ENCODE data around the gene ADAM15. TPM values are rescaled to one million over a fixed set of nuclear protein-coding genes. Genes with fewer than 3 reads are reported as not detected.

Gene ADAM15
- total RNA-seq, 1 donor from 2014 or later, result 11.3 TPM

- Mint-ChIP-seq H3K36me3 (ENCODE audit: low read depth) (peaks cover 17% of the 10 kb centered on the region), H3K4me3 (no peak overlapping the region), H3K4me1 (peaks cover 88% of the 10 kb centered on the region), H3K9me3 (no peaks in the 10 kb centered on the region), H3K27me3 (no peaks in the 10 kb centered on the region), H3K27ac (peak overlapping the region; percentile 46)
- ATAC-seq (ENCODE audit: low read depth) (no peak), DNase-seq (no peak)
- ChIA-PET POLR2A (interaction anchor here (4.6 kb wide), 1 partner anchor 12 kb away, joined by 24 read pairs; no protein-coding TSS in a partner anchor), CTCF (interaction anchor here (1.0 kb wide), 1 partner anchor 68 kb away, joined by 3 read pairs; no protein-coding TSS in a partner anchor)
- no peak for TF ChIP-seq CTCF (IDR thresholded peaks at IDR 0.05)
- intact Hi-C loops (cut with micrococcal nuclease), result no loop called here
Observed at GRCh38 chr1:155011437-155012025, 39.6 kb upstream of the ADAM15 start.

GRCh38 chr1:155012026-155012546 lies 39.0 kb upstream of the ADAM15 start:
- ChIA-PET POLR2A (interaction anchor here (1.1 to 6.3 kb wide), 3 partner anchors 9 to 76 kb away, joined by 4 to 85 read pairs (median 24); partner anchors contain the start of genes PMVK and ZBTB7B), CTCF (interaction anchor here (1.0 kb wide), 1 partner anchor 68 kb away, joined by 3 read pairs; no protein-coding TSS in a partner anchor)
- H3K4me3 Mint-ChIP-seq, result no peak overlapping the region
- H3K27ac Mint-ChIP-seq, result peak overlapping the region; percentile 12
- no peak for DNase-seq
- intact Hi-C loops (cut with micrococcal nuclease), result no loop called here
- no peak for TF ChIP-seq CTCF (IDR thresholded peaks at IDR 0.05)
- no peak for ATAC-seq (ENCODE audit: low read depth)
- H3K27me3 Mint-ChIP-seq, result no peaks in the 10 kb centered on the region
- peaks cover 17% of the 10 kb centered on the region for H3K36me3 Mint-ChIP-seq (ENCODE audit: low read depth)
- peaks cover 88% of the 10 kb centered on the region for H3K4me1 Mint-ChIP-seq
- no peaks in the 10 kb centered on the region for H3K9me3 Mint-ChIP-seq

GRCh38 chr1:155012776-155013602 lies 38.1 kb upstream of the ADAM15 start:
- Mint-ChIP-seq H3K36me3 (ENCODE audit: low read depth) (peaks cover 17% of the 10 kb centered on the region), H3K27ac (peak overlapping the region; percentile 83), H3K4me1 (peaks cover 85% of the 10 kb centered on the region), H3K4me3 (no peak overlapping the region), H3K9me3 (no peaks in the 10 kb centered on the region), H3K27me3 (no peaks in the 10 kb centered on the region)
- intact Hi-C loops (cut with micrococcal nuclease), result no loop called here
- CTCF ChIA-PET, result interaction anchor here (1.1 kb wide), 1 partner anchor 57 kb away, joined by 3 read pairs; the partner anchor contains the start of gene PBXIP1
- TF ChIP-seq CTCF (IDR thresholded peaks at IDR 0.05), result no peak
- ATAC-seq (ENCODE audit: low read depth), result no peak
- POLR2A ChIA-PET, result interaction anchor here (0.5 to 6.3 kb wide), 5 partner anchors 10 to 518 kb away, joined by 4 to 85 read pairs (median 12); partner anchors contain the start of genes PMVK, PYGO2 and ZBTB7B
- no peak for DNase-seq

GRCh38 chr1:155013632-155014031 lies 37.5 kb upstream of the ADAM15 start:
- DNase-seq, result no peak
- no peaks in the 10 kb centered on the region for H3K9me3 Mint-ChIP-seq
- H3K36me3 Mint-ChIP-seq (ENCODE audit: low read depth), result peaks cover 17% of the 10 kb centered on the region
- H3K27ac Mint-ChIP-seq, result peak overlapping the region; percentile 83
- ChIA-PET CTCF (interaction anchor here (1.1 to 2.0 kb wide), 2 partner anchors 58 to 77 kb away, joined by 3 to 4 read pairs; partner anchors contain the start of genes PBXIP1 and PMVK), POLR2A (interaction anchor here (0.5 to 6.3 kb wide), 4 partner anchors 11 to 517 kb away, joined by 4 to 85 read pairs (median 18); partner anchors contain the start of genes PYGO2 and ZBTB7B)
- peaks cover 86% of the 10 kb centered on the region for H3K4me1 Mint-ChIP-seq
- TF ChIP-seq CTCF (IDR thresholded peaks at IDR 0.05), result no peak
- H3K27me3 Mint-ChIP-seq, result no peaks in the 10 kb centered on the region
- intact Hi-C loops (cut with micrococcal nuclease), result no loop called here
- no peak for ATAC-seq (ENCODE audit: low read depth)
- H3K4me3 Mint-ChIP-seq, result no peak overlapping the region

Data from activated B cell treated with CpG ODN at 0.5 μM for 24 hours (primary cell).